BLaER1 treated with 17β-estradiol and CSF1 and Interleukin-3, amounts not matched to agents 10 nM and 100 nM (cell line): ENCODE data around the gene ENTPD7.

ENCODE experiments used
- H3K27ac ChIP-seq, 11 experiments: shearing (Covaris generic); formaldehyde crosslinking; 2 replicates each; pipeline ENCODE4 v1.8.1; 2022
- H3K27me3 ChIP-seq, 11 experiments: shearing (Covaris generic); formaldehyde crosslinking; 2 replicates each; pipeline ENCODE4 v1.8.1; 2022
- H3K36me3 ChIP-seq, 11 experiments: shearing (Covaris generic); formaldehyde crosslinking; 2 replicates each; pipeline ENCODE4 v1.8.1; 2022
- H3K4me1 ChIP-seq, 10 experiments: shearing (Covaris generic); formaldehyde crosslinking; 2 replicates each; pipeline ENCODE4 v1.8.1; 2022
- H3K4me2 ChIP-seq, 11 experiments: shearing (Covaris generic); formaldehyde crosslinking; 2 replicates each; pipeline ENCODE4 v1.8.1; 2022
- H3K4me3 ChIP-seq, 10 experiments: shearing (Covaris generic); formaldehyde crosslinking; 2 replicates each; pipeline ENCODE4 v1.8.1; 2022
- H3K9ac ChIP-seq, 11 experiments: shearing (Covaris generic); formaldehyde crosslinking; 2 replicates each; pipeline ENCODE4 v1.8.1; 2022
- H3K9me3 ChIP-seq, 11 experiments: shearing (Covaris generic); formaldehyde crosslinking; replicated peaks in 1 of 11; 2 replicates each; pipeline ENCODE4 v1.8.1; 2022
- H4K20me1 ChIP-seq, 11 experiments: shearing (Covaris generic); formaldehyde crosslinking; 2 replicates each; pipeline ENCODE4 v1.8.1; 2022
- Cebpa-rat ChIP-seq, 11 experiments: shearing (Covaris generic); IDR thresholded peaks; 2 replicates each; pipeline ENCODE4 v1.8.1; 2022

Gene ENTPD7

DNA sequence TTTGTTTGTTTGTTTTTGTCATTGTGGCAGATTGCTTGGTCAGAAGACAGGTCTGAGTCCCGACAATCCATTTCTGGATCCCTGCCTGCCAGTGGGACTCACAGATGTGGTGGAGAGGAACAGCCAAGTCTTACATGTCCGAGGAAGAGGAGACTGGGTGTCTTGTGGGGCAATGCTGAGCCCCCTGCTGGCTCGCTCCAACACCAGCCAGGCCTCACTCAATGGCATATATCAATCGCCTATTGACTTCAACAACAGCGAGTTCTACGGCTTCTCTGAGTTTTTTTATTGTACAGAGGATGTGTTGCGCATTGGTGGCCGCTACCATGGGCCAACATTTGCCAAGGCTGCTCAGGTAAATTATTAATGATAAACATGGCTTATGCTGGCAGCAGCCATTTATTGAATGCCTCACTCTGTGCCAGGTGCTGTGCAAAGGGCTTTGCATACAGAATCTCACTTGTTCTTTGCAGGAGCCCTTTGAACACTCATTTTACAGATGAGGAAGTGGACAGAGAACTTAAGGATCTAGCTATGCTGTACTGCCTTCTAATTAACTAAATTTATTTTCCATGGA, 39.3 kb downstream of the ENTPD7 start:
- Histone ChIP-seq H3K4me3 (no peak overlapping the region), H4K20me1 (no peaks in the 10 kb centered on the region), H3K4me1 (no peaks in the 10 kb centered on the region), H3K4me2 (no peak overlapping the region), H3K9me3 (no peaks in the 10 kb centered on the region), H3K9ac (no peak overlapping the region), H3K36me3 (no peaks in the 10 kb centered on the region), H3K27ac (no peak overlapping the region), H3K27me3 (no peaks in the 10 kb centered on the region)
- TF ChIP-seq Cebpa-rat (IDR thresholded peaks at IDR 0.05): no peak

GRCh38 chr10:99700649-99701048, 41.3 kb downstream of the ENTPD7 start:
- H3K36me3 ChIP-seq: no peaks in the 10 kb centered on the region; a peak in 1 of 22 replicates

DNA sequence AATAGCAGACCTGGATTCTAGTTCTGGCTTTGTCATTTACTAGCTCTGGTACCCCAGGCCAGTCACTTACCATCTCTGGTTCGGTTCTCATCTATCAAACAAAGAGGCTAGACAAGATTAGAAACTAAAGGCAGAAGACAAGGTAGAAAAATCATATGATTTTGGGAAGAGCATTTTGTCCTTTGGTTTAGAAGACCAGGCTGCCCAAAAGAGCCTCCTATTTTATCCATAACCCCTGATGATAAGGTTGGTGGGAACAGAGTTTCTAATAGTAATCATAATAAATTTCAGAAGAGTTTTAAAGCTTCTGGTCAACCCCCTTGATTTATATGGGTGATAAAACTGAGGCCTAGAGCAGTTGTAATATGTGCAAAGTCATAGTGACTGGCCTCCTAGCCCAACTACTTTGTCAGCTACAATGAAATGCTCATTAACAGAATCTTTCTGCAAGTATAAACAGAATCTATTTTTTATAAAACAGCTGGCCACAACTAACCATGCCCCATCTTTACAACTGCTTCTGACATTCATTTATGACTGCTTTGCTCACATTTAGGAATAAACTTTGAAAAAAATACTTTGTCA, 49.2 kb downstream of the ENTPD7 start:
- Histone ChIP-seq H3K27me3 (no peaks in the 10 kb centered on the region), H3K4me2 (no peak overlapping the region), H3K4me1 (peaks cover 0 to 3% (median 0%) of the 10 kb centered on the region in 10 experiments; a peak in 2 of 20 replicates), H3K36me3 (peaks cover 5 to 43% (median 19%) of the 10 kb centered on the region in 11 experiments; a peak in 15 of 22 replicates), H3K4me3 (no peak overlapping the region), H3K27ac (no peak overlapping the region), H4K20me1 (no peaks in the 10 kb centered on the region), H3K9me3 (no peaks in the 10 kb centered on the region), H3K9ac (no peak overlapping the region)
- TF ChIP-seq Cebpa-rat (IDR thresholded peaks at IDR 0.05): no peak

More at GRCh38 chr10:99700649-99701048, 41.3 kb downstream of the ENTPD7 start:
- Histone ChIP-seq H4K20me1 (no peaks in the 10 kb centered on the region), H3K27me3 (no peaks in the 10 kb centered on the region), H3K27ac (no peak overlapping the region), H3K9me3 (no peaks in the 10 kb centered on the region), H3K9ac (no peak overlapping the region), H3K4me3 (no peak overlapping the region), H3K4me2 (no peak overlapping the region), H3K4me1 (no peaks in the 10 kb centered on the region)
- TF ChIP-seq Cebpa-rat (IDR thresholded peaks at IDR 0.05): no peak

- Histone ChIP-seq H3K27me3 (no peaks in the 10 kb centered on the region), H3K4me2 (no peak overlapping the region), H3K36me3 (peaks cover 11 to 54% (median 27%) of the 10 kb centered on the region in 11 experiments; a peak in 21 of 22 replicates), H3K4me1 (peaks cover 0 to 7% (median 0%) of the 10 kb centered on the region in 10 experiments; a peak in 3 of 20 replicates), H3K9me3 (no peaks in the 10 kb centered on the region), H3K9ac (no peak overlapping the region), H3K4me3 (no peak overlapping the region), H4K20me1 (no peaks in the 10 kb centered on the region), H3K27ac (no peak overlapping the region)
- no peak for TF ChIP-seq Cebpa-rat (IDR thresholded peaks at IDR 0.05)
Observed at GRCh38 chr10:99709480-99710229, 50.3 kb downstream of the ENTPD7 start.

DNA sequence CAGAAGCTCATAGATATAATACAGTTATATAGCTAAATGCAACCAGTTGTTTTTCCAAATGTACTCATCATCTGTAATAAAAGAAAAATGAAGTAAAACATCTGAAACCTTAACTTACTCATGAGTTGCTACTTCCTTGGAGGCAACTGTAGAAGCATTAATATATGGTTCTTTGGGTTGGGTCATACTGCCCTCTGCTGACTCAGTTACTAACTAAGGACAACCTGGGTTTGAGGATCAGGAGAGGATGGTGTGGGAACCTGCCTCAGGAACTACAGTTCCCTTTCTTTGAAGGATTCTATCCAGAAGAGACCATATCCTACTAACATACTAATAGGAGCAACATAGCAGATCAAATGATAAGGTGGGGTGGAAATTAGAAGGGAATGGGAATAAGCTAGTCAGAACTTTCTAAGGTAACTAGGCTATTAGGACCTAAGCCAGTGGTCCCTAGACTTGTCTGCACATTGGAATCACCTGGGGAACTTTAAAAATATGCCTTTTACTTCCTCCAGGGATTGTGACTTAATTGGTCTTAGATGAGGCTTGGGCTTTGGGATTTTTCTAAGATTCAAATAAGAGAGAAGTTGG, 51.9 kb downstream of the ENTPD7 start:
- Histone ChIP-seq H3K27me3 (no peaks in the 10 kb centered on the region), H4K20me1 (no peaks in the 10 kb centered on the region), H3K27ac (no peak overlapping the region), H3K4me3 (no peak overlapping the region), H3K4me2 (no peak overlapping the region), H3K36me3 (peaks cover 27 to 70% (median 42%) of the 10 kb centered on the region in 11 experiments), H3K4me1 (peaks cover 0 to 7% (median 0%) of the 10 kb centered on the region in 10 experiments; a peak in 3 of 20 replicates), H3K9me3 (no peaks in the 10 kb centered on the region), H3K9ac (no peak overlapping the region)
- TF ChIP-seq Cebpa-rat (IDR thresholded peaks at IDR 0.05): no peak

- H3K27me3 ChIP-seq: no peaks in the 10 kb centered on the region
- H3K9ac ChIP-seq: no peak overlapping the region
- H3K4me1 ChIP-seq: peaks cover 0 to 7% (median 0%) of the 10 kb centered on the region in 10 experiments; a peak in 3 of 20 replicates
- H3K36me3 ChIP-seq: peaks cover 58 to 92% (median 74%) of the 10 kb centered on the region in 11 experiments
- no peak overlapping the region for H3K4me2 ChIP-seq
- no peaks in the 10 kb centered on the region for H4K20me1 ChIP-seq
- H3K9me3 ChIP-seq: no peaks in the 10 kb centered on the region
- no peak overlapping the region for H3K4me3 ChIP-seq
- TF ChIP-seq Cebpa-rat (IDR thresholded peaks at IDR 0.05): no peak
- H3K27ac ChIP-seq: no peak overlapping the region
Observed at GRCh38 chr10:99714446-99714845, 55.1 kb downstream of the ENTPD7 start.

- Histone ChIP-seq H3K27ac (no peak overlapping the region), H3K4me1 (no peaks in the 10 kb centered on the region), H3K9ac (no peak overlapping the region), H3K27me3 (no peaks in the 10 kb centered on the region), H3K9me3 (no peaks in the 10 kb centered on the region), H4K20me1 (no peaks in the 10 kb centered on the region), H3K36me3 (peaks cover 92 to 100% (median 99%) of the 10 kb centered on the region in 11 experiments), H3K4me2 (no peak overlapping the region), H3K4me3 (no peak overlapping the region)
- TF ChIP-seq Cebpa-rat (IDR thresholded peaks at IDR 0.05): no peak
Observed at GRCh38 chr10:99720387-99720786, 61.1 kb downstream of the ENTPD7 start.

- TF ChIP-seq Cebpa-rat (IDR thresholded peaks at IDR 0.05): no peak
- no peaks in the 10 kb centered on the region for H3K9me3 ChIP-seq
- no peaks in the 10 kb centered on the region for H3K27me3 ChIP-seq
- no peak overlapping the region for H3K9ac ChIP-seq
- no peak overlapping the region for H3K27ac ChIP-seq
- H3K4me3 ChIP-seq: no peak overlapping the region
- peak overlapping the region in 3 of 11 experiments; percentile 14 to 86 (median 83); a peak in 3 of 22 replicates for H3K4me2 ChIP-seq
- H4K20me1 ChIP-seq: peaks cover 0 to 7% (median 0%) of the 10 kb centered on the region in 11 experiments; a peak in 2 of 22 replicates
- peaks cover 18 to 34% (median 28%) of the 10 kb centered on the region in 10 experiments for H3K4me1 ChIP-seq
- H3K36me3 ChIP-seq: peaks cover 23 to 53% (median 41%) of the 10 kb centered on the region in 11 experiments
Observed at GRCh38 chr10:99730026-99730425, 70.7 kb downstream of the ENTPD7 start.
